ENCODE measurements around the gene SMC6. TPM values are rescaled to one million over a fixed set of nuclear protein-coding genes. Genes with fewer than 3 reads are reported as not detected.

Gene SMC6
- total RNA-seq, 1 experiment from 2014 or later: 40.3 TPM

GRCh38 chr2:17780546-17780945 is 26.9 kb upstream of the SMC6 start:
- no peak overlapping the region for H3K56ac ChIP-seq (ENCODE audit: insufficient read length, low read depth, low read length)
- Mint-ChIP-seq H3K4me3 (no peak overlapping the region), H3K27ac (no peak overlapping the region), H3K9me3 (no peaks in the 10 kb centered on the region), H3K27me3 (ENCODE audit: low read depth) (no peaks in the 10 kb centered on the region; the same call in 1 of the 2 replicates), H3K4me1 (peaks cover 0 to 3% of the 10 kb centered on the region in 2 experiments; a peak in 1 of 4 replicates), H3K36me3 (ENCODE audit: insufficient read depth in 1 of 3, low read depth in 3 of 3) (peaks cover 16 to 61% (median 49%) of the 10 kb centered on the region in 3 experiments; a peak in 6 of 7 replicates)
- no peak overlapping the region for H2AK5ac ChIP-seq (ENCODE audit: insufficient read length, low read length)
- no peak overlapping the region for H3K27ac ChIP-seq (ENCODE audit: insufficient read length, low read depth, low read length)
- no peak overlapping the region for H3T11ph ChIP-seq (ENCODE audit: low read length)
- H3K4ac ChIP-seq (ENCODE audit: low read depth, low read length): no peak overlapping the region
- H3K4me1 ChIP-seq (ENCODE audit: insufficient read depth, low read length): no peaks in the 10 kb centered on the region
- no peak overlapping the region for H2AFZ ChIP-seq (ENCODE audit: low read length)
- H3K27me3 ChIP-seq (ENCODE audit: insufficient read depth, low read length): no peaks in the 10 kb centered on the region
- no peak overlapping the region for H4K8ac ChIP-seq (replicated peaks; ENCODE audit: insufficient read length, low read depth, low read length)
- TF ChIP-seq CTCF (conservative IDR thresholded peaks at IDR 0.05): no peak
- no peaks in the 10 kb centered on the region for H3K9me3 ChIP-seq (ENCODE audit: control insufficient read depth, low read depth, low read length)
- no peak overlapping the region for H3K18ac ChIP-seq (ENCODE audit: insufficient read length, low read depth, low read length)
- DNase-seq: no peak
- no peak overlapping the region for H2BK15ac ChIP-seq (ENCODE audit: low read depth, low read length)
- no peak overlapping the region for H3K4me2 ChIP-seq (ENCODE audit: insufficient read depth, insufficient read length, low read length)
- H3K14ac ChIP-seq (ENCODE audit: insufficient read depth, low read length): no peak overlapping the region
- no peak overlapping the region for H2BK12ac ChIP-seq (ENCODE audit: insufficient read length, low read depth, low read length)
- H3K9ac ChIP-seq (ENCODE audit: extremely low read depth, insufficient read length, low read length): no peak overlapping the region
- H4K20me1 ChIP-seq (ENCODE audit: control insufficient read depth, insufficient read depth, insufficient read length): no peaks in the 10 kb centered on the region
- WGBS (ENCODE audit: extremely low coverage, insufficient read length, low lambda C conversion rate): no CpG with 5 or more reads among the region's 1 CpG
- H2BK120ac ChIP-seq (ENCODE audit: low read depth, low read length, poor library complexity, severe bottlenecking): no peak overlapping the region
- no peaks in the 10 kb centered on the region for H3K79me2 ChIP-seq (ENCODE audit: insufficient read depth, low read length)
- no peaks in the 10 kb centered on the region for H3K79me1 ChIP-seq (ENCODE audit: insufficient read depth, low read depth, low read length, poor library complexity, severe bottlenecking)
- no peak overlapping the region for H4K91ac ChIP-seq (ENCODE audit: insufficient read length, low read depth, low read length)
- no peak overlapping the region for H2BK5ac ChIP-seq (ENCODE audit: insufficient read length, low read length)
- no peak overlapping the region for H4K5ac ChIP-seq (ENCODE audit: insufficient read length, low read depth, low read length)
- no peak overlapping the region for H3K23ac ChIP-seq (ENCODE audit: insufficient read length, low read depth, low read length)
- H2BK20ac ChIP-seq (ENCODE audit: low read depth, low read length, poor library complexity, severe bottlenecking): no peak overlapping the region
- no peaks in the 10 kb centered on the region for H3K23me2 ChIP-seq (ENCODE audit: insufficient read length, low read depth, low read length, poor library complexity, severe bottlenecking)
